HEK293 (cell line): Measurements from ENCODE around the gene DDOST.

Experiments
- EGR2 ChIP-seq: fragments of 450-650 bp; formaldehyde crosslinking; IDR thresholded peaks from 2 replicates; pipeline ENCODE4 v1.5.1; 2016; ENCODE audit warnings: low read depth, missing biosample characterization, missing genetic modification characterization
- MZF1 ChIP-seq: fragments of 450-650 bp; formaldehyde crosslinking; IDR thresholded peaks from 2 replicates; pipeline ENCODE4 v1.5.1; 2017; ENCODE audit warnings: missing biosample characterization, missing genetic modification characterization, borderline replicate concordance
- ZNF121 ChIP-seq: fragments of 450-650 bp; formaldehyde crosslinking; IDR thresholded peaks from 2 replicates; pipeline ENCODE4 v1.5.1; 2016; ENCODE audit warnings: missing biosample characterization, missing genetic modification characterization
- ZNF175 ChIP-seq: fragments of 450-650 bp; formaldehyde crosslinking; IDR thresholded peaks from 2 replicates; pipeline ENCODE4 v1.5.1; 2016; ENCODE audit warnings: missing biosample characterization, missing genetic modification characterization
- ZNF335 ChIP-seq: fragments of 450-650 bp; formaldehyde crosslinking; conservative IDR thresholded peaks from 2 replicates; pipeline ENCODE4 v1.5.1; 2016; ENCODE audit warnings: missing biosample characterization, missing genetic modification characterization
- ZNF350 ChIP-seq: fragments of 450-650 bp; formaldehyde crosslinking; IDR thresholded peaks from 2 replicates; pipeline ENCODE4 v1.5.0; 2017; ENCODE audit warnings: missing biosample characterization, mild to moderate bottlenecking, missing genetic modification characterization
- ZNF404 ChIP-seq: fragments of 450-650 bp; formaldehyde crosslinking; IDR thresholded peaks from 2 replicates; pipeline ENCODE4 v1.5.1; 2017; ENCODE audit warnings: missing biosample characterization, missing genetic modification characterization
- ZNF530 ChIP-seq: fragments of 450-650 bp; formaldehyde crosslinking; IDR thresholded peaks from 2 replicates; pipeline ENCODE4 v1.5.1; 2016; ENCODE audit warnings: low read depth, missing biosample characterization, missing genetic modification characterization
- ZNF561 ChIP-seq: fragments of 450-650 bp; IDR thresholded peaks from 2 replicates; pipeline ENCODE4 v1.5.1; 2018; ENCODE audit warnings: missing biosample characterization, missing genetic modification characterization, borderline replicate concordance
- ZNF654 ChIP-seq: fragments of 450-650 bp; formaldehyde crosslinking; IDR thresholded peaks from 2 replicates; pipeline ENCODE4 v1.5.1; 2016; ENCODE audit warnings: low read depth, missing biosample characterization, missing genetic modification characterization
- ZNF707 ChIP-seq: fragments of 450-650 bp; formaldehyde crosslinking; IDR thresholded peaks from 2 replicates; pipeline ENCODE4 v1.5.1; 2016; ENCODE audit warnings: missing biosample characterization, missing genetic modification characterization
- TF ChIP-seq, protein P1 (sequence below): fragments of 450-650 bp; formaldehyde crosslinking; IDR thresholded peaks from 2 replicates; pipeline ENCODE4 v1.5.1; 2016; ENCODE audit warnings: missing biosample characterization, missing genetic modification characterization
- TF ChIP-seq, protein P2 (sequence below): fragments of 450-650 bp; formaldehyde crosslinking; optimal IDR thresholded peaks from 2 replicates; pipeline ENCODE3; 2016; ENCODE audit warnings: missing biosample characterization, mild to moderate bottlenecking, missing genetic modification characterization

DNA sequence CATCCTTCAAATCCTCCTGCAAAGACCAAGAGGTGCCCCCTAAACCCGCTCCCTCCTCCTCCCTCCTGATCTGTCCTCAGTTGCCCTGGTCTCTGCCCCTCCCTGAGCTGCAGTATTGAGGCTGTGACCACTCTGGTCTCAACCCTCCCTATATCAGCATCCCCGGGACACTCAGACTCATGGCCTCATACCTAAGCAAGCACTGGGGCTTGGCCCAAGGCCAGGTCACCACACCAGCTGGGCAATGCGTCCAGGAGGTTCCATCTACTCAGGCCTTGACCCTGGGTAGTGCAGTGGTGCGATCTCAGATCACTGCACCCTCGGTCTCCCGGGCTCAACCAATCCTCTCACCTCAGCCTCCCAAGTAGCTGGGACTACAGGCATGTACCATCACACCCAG, 46.9 kb upstream of the DDOST start:
- TF ChIP-seq, protein P1, sequence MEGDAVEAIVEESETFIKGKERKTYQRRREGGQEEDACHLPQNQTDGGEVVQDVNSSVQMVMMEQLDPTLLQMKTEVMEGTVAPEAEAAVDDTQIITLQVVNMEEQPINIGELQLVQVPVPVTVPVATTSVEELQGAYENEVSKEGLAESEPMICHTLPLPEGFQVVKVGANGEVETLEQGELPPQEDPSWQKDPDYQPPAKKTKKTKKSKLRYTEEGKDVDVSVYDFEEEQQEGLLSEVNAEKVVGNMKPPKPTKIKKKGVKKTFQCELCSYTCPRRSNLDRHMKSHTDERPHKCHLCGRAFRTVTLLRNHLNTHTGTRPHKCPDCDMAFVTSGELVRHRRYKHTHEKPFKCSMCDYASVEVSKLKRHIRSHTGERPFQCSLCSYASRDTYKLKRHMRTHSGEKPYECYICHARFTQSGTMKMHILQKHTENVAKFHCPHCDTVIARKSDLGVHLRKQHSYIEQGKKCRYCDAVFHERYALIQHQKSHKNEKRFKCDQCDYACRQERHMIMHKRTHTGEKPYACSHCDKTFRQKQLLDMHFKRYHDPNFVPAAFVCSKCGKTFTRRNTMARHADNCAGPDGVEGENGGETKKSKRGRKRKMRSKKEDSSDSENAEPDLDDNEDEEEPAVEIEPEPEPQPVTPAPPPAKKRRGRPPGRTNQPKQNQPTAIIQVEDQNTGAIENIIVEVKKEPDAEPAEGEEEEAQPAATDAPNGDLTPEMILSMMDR: no peak
- TF ChIP-seq ZNF121 (tag by site-specific recombination) (no peak), ZNF561 (tag by site-specific recombination) (no peak), ZNF335 (tag by site-specific recombination) (no peak), MZF1 (tag by site-specific recombination) (no peak), ZNF530 (tag by site-specific recombination) (no peak), ZNF175 (tag by site-specific recombination) (no peak), ZNF707 (no peak), EGR2 (no peak), ZNF654 (tag by site-specific recombination) (no peak), ZNF404 (tag by site-specific recombination) (no peak), ZNF350 (tag by site-specific recombination) (no peak)
- TF ChIP-seq, protein P2, sequence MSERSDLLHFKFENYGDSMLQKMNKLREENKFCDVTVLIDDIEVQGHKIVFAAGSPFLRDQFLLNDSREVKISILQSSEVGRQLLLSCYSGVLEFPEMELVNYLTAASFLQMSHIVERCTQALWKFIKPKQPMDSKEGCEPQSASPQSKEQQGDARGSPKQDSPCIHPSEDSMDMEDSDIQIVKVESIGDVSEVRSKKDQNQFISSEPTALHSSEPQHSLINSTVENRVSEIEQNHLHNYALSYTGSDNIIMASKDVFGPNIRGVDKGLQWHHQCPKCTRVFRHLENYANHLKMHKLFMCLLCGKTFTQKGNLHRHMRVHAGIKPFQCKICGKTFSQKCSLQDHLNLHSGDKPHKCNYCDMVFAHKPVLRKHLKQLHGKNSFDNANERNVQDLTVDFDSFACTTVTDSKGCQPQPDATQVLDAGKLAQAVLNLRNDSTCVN (tag by site-specific recombination): no peak
